DMS 273 (cell line): ENCODE results near the gene MICAL3.
"Not testable (repeated sequence)": the region's sequence is repeated elsewhere in the genome, so short reads cannot be mapped to it uniquely, and the experiment has no call there.

Experiments
- DNase-seq: peaks from one replicate; lab custom pipeline; 2025; ENCODE audit not compliant: unreplicated experiment; lab: John Stamatoyannopoulos, UW

MICAL3 gene

GRCh38 chr22:17941471-17942406 is 82.6 kb downstream of the MICAL3 start:
- DNase-seq, result peak; percentile 50

GRCh38 chr22:17939579-17939978 is 84.8 kb downstream of the MICAL3 start:
- no peak for DNase-seq

GRCh38 chr22:17939011-17939410 is 85.3 kb downstream of the MICAL3 start:
- no peak for DNase-seq

- no peak for DNase-seq
Observed at GRCh38 chr22:17938484-17938924, 85.9 kb downstream of the MICAL3 start.

GRCh38 chr22:17932457-17932856 is 91.9 kb downstream of the MICAL3 start:
- DNase-seq, result not testable (repeated sequence)

- peak; percentile 53 for DNase-seq
Observed at GRCh38 chr22:17931400-17931825, 92.9 kb downstream of the MICAL3 start.

GRCh38 chr22:17930455-17931313 is 93.7 kb downstream of the MICAL3 start:
- no peak for DNase-seq

GRCh38 chr22:17929909-17930308 is 94.5 kb downstream of the MICAL3 start:
- DNase-seq, result no peak

- no peak for DNase-seq
Observed at GRCh38 chr22:17928391-17928790, 96.0 kb downstream of the MICAL3 start.

GRCh38 chr22:17927062-17927461 is 97.3 kb downstream of the MICAL3 start:
- DNase-seq, result no peak

- no peak for DNase-seq
Observed at GRCh38 chr22:17926516-17926915, 97.8 kb downstream of the MICAL3 start.

- no peak for DNase-seq
Observed at GRCh38 chr22:17925431-17925841, 98.9 kb downstream of the MICAL3 start.

GRCh38 chr22:17924735-17925364 is 99.5 kb downstream of the MICAL3 start:
- no peak for DNase-seq

- DNase-seq, result no peak
Observed at GRCh38 chr22:17924076-17924475, 100.3 kb downstream of the MICAL3 start.

- DNase-seq, result peak; percentile 36
Observed at GRCh38 chr22:17922925-17923903, 101.1 kb downstream of the MICAL3 start.

GRCh38 chr22:17921871-17922821 is 102.2 kb downstream of the MICAL3 start:
- DNase-seq, result no peak

GRCh38 chr22:17920992-17921650 is 103.2 kb downstream of the MICAL3 start:
- DNase-seq, result no peak

- DNase-seq, result peak; percentile 19
Observed at GRCh38 chr22:17920145-17920605, 104.2 kb downstream of the MICAL3 start.
